Activated CD4-positive, alpha-beta T cell treated with anti-CD3 and anti-CD28 coated beads for 1 hour (primary cell): ENCODE data around the gene KDELR3.

Experiments
- DNase-seq: peaks from one replicate; pipeline ENCODE4 v3.0.0-alpha.2; 2020

Gene KDELR3

GRCh38 chr22:38484244-38484643 lies 16.3 kb downstream of the KDELR3 start:
- no peak for DNase-seq

GRCh38 chr22:38485783-38486182 lies 17.9 kb downstream of the KDELR3 start:
- DNase-seq = no peak

GRCh38 chr22:38487946-38488345 lies 20.1 kb downstream of the KDELR3 start:
- DNase-seq = no peak

- DNase-seq = no peak
These were observed 21.2 kb downstream of the KDELR3 start for GRCh38 chr22:38489142-38489541.

- no peak for DNase-seq
These were observed 21.8 kb downstream of the KDELR3 start for GRCh38 chr22:38489561-38490145.

- no peak for DNase-seq
These were observed 22.6 kb downstream of the KDELR3 start for GRCh38 chr22:38490475-38490874.

- no peak for DNase-seq
These were observed 23.0 kb downstream of the KDELR3 start for GRCh38 chr22:38490915-38491314.

- DNase-seq = no peak
These were observed 23.9 kb downstream of the KDELR3 start for GRCh38 chr22:38491707-38492348.

GRCh38 chr22:38494498-38494897 lies 26.6 kb downstream of the KDELR3 start:
- no peak for DNase-seq

- DNase-seq = no peak
These were observed 27.0 kb downstream of the KDELR3 start for GRCh38 chr22:38494939-38495338.

- DNase-seq = no peak
These were observed 30.0 kb downstream of the KDELR3 start for GRCh38 chr22:38497869-38498268.

- no peak for DNase-seq
These were observed 34.1 kb downstream of the KDELR3 start for GRCh38 chr22:38501797-38502672.

- DNase-seq = no peak
These were observed 35.1 kb downstream of the KDELR3 start for GRCh38 chr22:38503021-38503420.

- DNase-seq = peak; percentile 27
These were observed 37.0 kb downstream of the KDELR3 start for GRCh38 chr22:38504731-38505540.

GRCh38 chr22:38505541-38506117 lies 37.7 kb downstream of the KDELR3 start:
- peak; percentile 52 for DNase-seq

- DNase-seq = peak; percentile 94
These were observed 38.4 kb downstream of the KDELR3 start, which contains the start of gene DDX17 for GRCh38 chr22:38506118-38506962. Gene DDX17 (minus strand): TSS chr22:38506311.

- DNase-seq = no peak
These were observed 42.6 kb downstream of the KDELR3 start for GRCh38 chr22:38510416-38510970.

- DNase-seq = peak; percentile 22
These were observed 45.2 kb downstream of the KDELR3 start for GRCh38 chr22:38513063-38513462.

- no peak for DNase-seq
These were observed 50.7 kb downstream of the KDELR3 start for GRCh38 chr22:38518620-38519019.

GRCh38 chr22:38519453-38520250 lies 51.8 kb downstream of the KDELR3 start:
- DNase-seq = no peak
